ENCODE results near the gene SMIM26. TPM values are rescaled to one million over a fixed set of nuclear protein-coding genes. Genes with fewer than 3 reads are reported as not detected.

SMIM26 gene
- polyA plus RNA-seq, 10 donors: 73.3 to 96.0 (median 85.6) TPM

GRCh38 chr20:18571578-18571977 is 4.3 kb downstream of the SMIM26 start:
- DNase-seq: no peak

GRCh38 chr20:18577942-18578341 is 10.7 kb downstream of the SMIM26 start:
- no peak for DNase-seq

- no peak for DNase-seq
Measured at GRCh38 chr20:18578581-18578980, 11.3 kb downstream of the SMIM26 start.

- no peak for DNase-seq
Measured at GRCh38 chr20:18580012-18580411, 12.8 kb downstream of the SMIM26 start.

GRCh38 chr20:18585134-18585533 is 17.9 kb downstream of the SMIM26 start:
- DNase-seq: peak in 1 of 3 donors; percentile 42

- peak; percentile 72 to 90 (median 87) for DNase-seq
Measured at GRCh38 chr20:18587665-18588573, 20.7 kb downstream of the SMIM26 start, which contains the start of gene DTD1. Gene DTD1 (plus strand): TSS chr20:18588054. CDS start chr20:18588073, 19 bp downstream.

GRCh38 chr20:18588574-18588933 is 21.3 kb downstream of the SMIM26 start:
- peak in 1 of 3 donors; percentile 6 for DNase-seq

GRCh38 chr20:18589941-18590674 is 22.9 kb downstream of the SMIM26 start:
- DNase-seq: no peak

GRCh38 chr20:18596270-18596669 is 29.0 kb downstream of the SMIM26 start:
- DNase-seq: no peak

- DNase-seq: no peak
Measured at GRCh38 chr20:18609741-18610140, 42.5 kb downstream of the SMIM26 start.

GRCh38 chr20:18611492-18611891 is 44.3 kb downstream of the SMIM26 start:
- no peak for DNase-seq

- DNase-seq: no peak
Measured at GRCh38 chr20:18613553-18613952, 46.3 kb downstream of the SMIM26 start.

- no peak for DNase-seq
Measured at GRCh38 chr20:18614244-18614643, 47.0 kb downstream of the SMIM26 start.

GRCh38 chr20:18615020-18615650 is 47.9 kb downstream of the SMIM26 start:
- no peak for DNase-seq

Other genes with a start within 250 kb of the SMIM26 start
- gene DZANK1, start 100.4 kb upstream of the SMIM26 start, polyA plus RNA-seq (ENCODE audit: insufficient read length in 10 of 10): 1 to 10 TPM; 1.2 to 3.3 (median 2.2) TPM
- gene POLR3F, start 100.0 kb upstream of the SMIM26 start, polyA plus RNA-seq (ENCODE audit: insufficient read length in 10 of 10): 10 to 100 TPM; 10.9 to 16.1 (median 13.3) TPM
- gene RBBP9, start 70.2 kb upstream of the SMIM26 start, polyA plus RNA-seq (ENCODE audit: insufficient read length in 10 of 10): 10 to 100 TPM in 8 of 10 donors, 1 to 10 TPM in 2; 9.1 to 15.2 (median 12.6) TPM
- gene SEC23B, start 59.5 kb upstream of the SMIM26 start, polyA plus RNA-seq (ENCODE audit: insufficient read length in 10 of 10): 10 to 100 TPM; 16.4 to 26.0 (median 19.3) TPM
- 10 to 100 TPM; 13.2 to 20.5 (median 17.4) TPM for gene DTD1, start 20.6 kb downstream of the SMIM26 start, polyA plus RNA-seq (ENCODE audit: insufficient read length in 10 of 10)
- not detected for gene SCP2D1, start 246.4 kb downstream of the SMIM26 start, polyA plus RNA-seq (ENCODE audit: insufficient read length in 10 of 10)

All from muscle of back (tissue), 11 donors.